HEK293T (cell line): ENCODE data around the gene ARHGDIG.

ENCODE experiments used
- CTCF ChIA-PET: fragments of 350-600 bp; formaldehyde crosslinking; extraction: SDS; loops from one replicate; lab custom pipeline; 2021; ENCODE audit warnings: antibody characterized with exemption, inconsistent platforms; lab: Yijun Ruan, JAX
- POLR2A ChIA-PET: fragments of 350-600 bp; formaldehyde crosslinking; extraction: SDS; loops from one replicate; lab custom pipeline; 2020; ENCODE audit warnings: antibody characterized with exemption, inconsistent platforms; lab: Yijun Ruan, JAX
- DNase-seq: peaks from one replicate; pipeline ENCODE4 v3.0.0; 2012; ENCODE audit warnings: mixed read lengths; ENCODE audit errors: extremely low spot score
- ARNT ChIP-seq: fragments of 450-650 bp; IDR thresholded peaks from 2 replicates; pipeline ENCODE4 v1.6.1; 2017; ENCODE audit warnings: mild to moderate bottlenecking
- BHLHE40 ChIP-seq: fragments of 450-650 bp; IDR thresholded peaks from 2 replicates; pipeline ENCODE4 v1.6.1; 2016; ENCODE audit warnings: mild to moderate bottlenecking, moderate library complexity, borderline replicate concordance
- CTBP1 ChIP-seq: fragments of 450-650 bp; IDR thresholded peaks from 2 replicates; pipeline ENCODE4 v1.6.1; 2016; ENCODE audit warnings: borderline replicate concordance
- ELF4 ChIP-seq: fragments of 450-650 bp; IDR thresholded peaks from 2 replicates; pipeline ENCODE4 v1.6.1; 2017; ENCODE audit warnings: antibody characterized with exemption
- FOXA1 ChIP-seq: fragments of 450-650 bp; IDR thresholded peaks from 2 replicates; pipeline ENCODE4 v1.6.1; 2016; ENCODE audit warnings: mild to moderate bottlenecking
- FOXK2 ChIP-seq: fragments of 450-650 bp; IDR thresholded peaks from 2 replicates; pipeline ENCODE4 v1.6.1; 2016; ENCODE audit warnings: mild to moderate bottlenecking
- FOXM1 ChIP-seq: fragments of 450-650 bp; IDR thresholded peaks from 2 replicates; pipeline ENCODE4 v1.6.1; 2017; ENCODE audit warnings: mild to moderate bottlenecking, borderline replicate concordance
- HDGF ChIP-seq: fragments of 450-650 bp; IDR thresholded peaks from 2 replicates; pipeline ENCODE4 v1.6.1; 2017; ENCODE audit warnings: antibody characterized with exemption, borderline replicate concordance
- L3MBTL2 ChIP-seq: fragments of 450-650 bp; conservative IDR thresholded peaks from 2 replicates; pipeline ENCODE4 v1.6.1; 2016; ENCODE audit warnings: mild to moderate bottlenecking
- LEF1 ChIP-seq: fragments of 450-650 bp; IDR thresholded peaks from 2 replicates; pipeline ENCODE4 v1.6.1; 2017; ENCODE audit warnings: mild to moderate bottlenecking, borderline replicate concordance
- NFRKB ChIP-seq: fragments of 450-650 bp; IDR thresholded peaks from 2 replicates; pipeline ENCODE4 v1.6.1; 2016; ENCODE audit warnings: mild to moderate bottlenecking, moderate library complexity
- PKNOX1 ChIP-seq: fragments of 450-650 bp; IDR thresholded peaks from 2 replicates; pipeline ENCODE4 v1.6.1; 2016
- SP1 ChIP-seq: fragments of 450-650 bp; IDR thresholded peaks from 2 replicates; pipeline ENCODE4 v1.6.1; 2017
- SUZ12 ChIP-seq: fragments of 450-650 bp; IDR thresholded peaks from 2 replicates; pipeline ENCODE4 v1.6.1; 2016; ENCODE audit warnings: mild to moderate bottlenecking
- TARDBP ChIP-seq: fragments of 450-650 bp; IDR thresholded peaks from 2 replicates; pipeline ENCODE4 v1.6.1; 2016
- ZNF384 ChIP-seq: fragments of 450-650 bp; IDR thresholded peaks from 2 replicates; pipeline ENCODE4 v1.6.1; 2016

Gene ARHGDIG

GRCh38 chr16:243348-243747, 37.0 kb upstream of the ARHGDIG start:
- no peak for DNase-seq
- CTCF ChIA-PET: no interaction called here
- POLR2A ChIA-PET: no interaction called here
- TF ChIP-seq FOXM1 (no peak), ELF4 (no peak)

GRCh38 chr16:245105-245504, 35.3 kb upstream of the ARHGDIG start:
- CTCF ChIA-PET: no interaction called here
- TF ChIP-seq L3MBTL2: no peak
- TF ChIP-seq BHLHE40: no peak
- no peak for TF ChIP-seq PKNOX1
- no peak for TF ChIP-seq SUZ12
- TF ChIP-seq SP1: no peak
- no peak for TF ChIP-seq NFRKB
- no peak for TF ChIP-seq CTBP1
- TF ChIP-seq TARDBP: no peak
- TF ChIP-seq FOXA1: no peak
- TF ChIP-seq LEF1: no peak
- TF ChIP-seq FOXM1: no peak
- no peak for TF ChIP-seq HDGF
- no peak for TF ChIP-seq ZNF384
- TF ChIP-seq FOXK2: no peak
- no peak for TF ChIP-seq ELF4
- no peak for TF ChIP-seq ARNT
- POLR2A ChIA-PET: interaction anchor here (0.7 kb wide), 1 partner anchor 10 kb away, joined by 4 read pairs; the partner anchor contains the start of gene FAM234A
- no peak for DNase-seq

GRCh38 chr16:247027-247426, 33.4 kb upstream of the ARHGDIG start:
- DNase-seq: no peak
- ChIA-PET POLR2A (no interaction called here), CTCF (no interaction called here)
- no peak for TF ChIP-seq LEF1
- TF ChIP-seq ZNF384: no peak
- TF ChIP-seq FOXM1: no peak
- no peak for TF ChIP-seq TARDBP
- TF ChIP-seq FOXK2: no peak
- no peak for TF ChIP-seq NFRKB

- ChIA-PET POLR2A (no interaction called here), CTCF (no interaction called here)
- TF ChIP-seq ARNT (no peak), TARDBP (no peak), FOXK2 (no peak), SP1 (no peak), FOXA1 (no peak), ELF4 (no peak), PKNOX1 (no peak), SUZ12 (no peak), HDGF (no peak), L3MBTL2 (no peak), FOXM1 (no peak)
- DNase-seq: no peak
These were observed 31.0 kb upstream of the ARHGDIG start for GRCh38 chr16:249431-249830.

- TF ChIP-seq L3MBTL2 (no peak), TARDBP (no peak), FOXM1 (no peak), NFRKB (no peak), CTBP1 (no peak), LEF1 (no peak), BHLHE40 (no peak), ZNF384 (no peak), SP1 (no peak), ARNT (no peak), ELF4 (no peak), PKNOX1 (no peak), HDGF (no peak), FOXA1 (no peak), FOXK2 (no peak), SUZ12 (no peak)
- CTCF ChIA-PET: no interaction called here
- POLR2A ChIA-PET: interaction anchor here (2.4 kb wide), 1 partner anchor 18 kb away, joined by 6 read pairs; the partner anchor contains the start of gene FAM234A
- no peak for DNase-seq
These were observed 27.7 kb upstream of the ARHGDIG start for GRCh38 chr16:252366-253337.

GRCh38 chr16:253833-254232, 26.6 kb upstream of the ARHGDIG start:
- DNase-seq: no peak
- ChIA-PET POLR2A (interaction anchor here (2.4 kb wide), 1 partner anchor 19 kb away, joined by 6 read pairs; the partner anchor contains the start of gene FAM234A), CTCF (no interaction called here)
- TF ChIP-seq PKNOX1 (no peak), ARNT (no peak), ELF4 (no peak), LEF1 (no peak), BHLHE40 (no peak), SUZ12 (no peak)
